HG03108 (cell line): Measurements from ENCODE around the gene MAP2K3.
A peak's percentile ranks its signal among the peaks of the same experiment; 100 is the strongest.
"Not testable (repeated sequence)": the region's sequence is repeated elsewhere in the genome, so short reads cannot be mapped to it uniquely, and the experiment has no call there.

Experiments
- ATAC-seq: cut with Tn5 transposase; IDR thresholded peaks from one replicate; pipeline ENCODE4 v1.9.1; 2021; ENCODE audit warnings: moderate library complexity; ENCODE audit not compliant: unreplicated experiment

MAP2K3 gene

GRCh38 chr17:21324741-21325140 lies 40.2 kb downstream of the MAP2K3 start:
- ATAC-seq, result not testable (repeated sequence)

GRCh38 chr17:21327921-21328320 lies 43.4 kb downstream of the MAP2K3 start:
- peak; percentile 57 for ATAC-seq

GRCh38 chr17:21328778-21329177 lies 44.3 kb downstream of the MAP2K3 start:
- ATAC-seq, result not testable (repeated sequence)

GRCh38 chr17:21330436-21331160 lies 46.1 kb downstream of the MAP2K3 start:
- ATAC-seq, result no peak

GRCh38 chr17:21336541-21337294 lies 52.2 kb downstream of the MAP2K3 start:
- ATAC-seq, result not testable (repeated sequence)

- ATAC-seq, result not testable (repeated sequence)
Observed at GRCh38 chr17:21337981-21338625, 53.6 kb downstream of the MAP2K3 start.

GRCh38 chr17:21339011-21339410 lies 54.5 kb downstream of the MAP2K3 start:
- no peak for ATAC-seq

- ATAC-seq, result not testable (repeated sequence)
Observed at GRCh38 chr17:21339571-21339970, 55.1 kb downstream of the MAP2K3 start.

- ATAC-seq, result not testable (repeated sequence)
Observed at GRCh38 chr17:21340407-21340806, 55.9 kb downstream of the MAP2K3 start.

- ATAC-seq, result not testable (repeated sequence)
Observed at GRCh38 chr17:21341279-21341678, 56.8 kb downstream of the MAP2K3 start.

- ATAC-seq, result not testable (repeated sequence)
Observed at GRCh38 chr17:21341925-21342540, 57.5 kb downstream of the MAP2K3 start.

- ATAC-seq, result not testable (repeated sequence)
Observed at GRCh38 chr17:21343061-21343949, 58.8 kb downstream of the MAP2K3 start.

GRCh38 chr17:21344801-21345200 lies 60.3 kb downstream of the MAP2K3 start:
- ATAC-seq, result not testable (repeated sequence)

GRCh38 chr17:21345236-21345635 lies 60.7 kb downstream of the MAP2K3 start:
- ATAC-seq, result no peak

GRCh38 chr17:21346107-21346506 lies 61.6 kb downstream of the MAP2K3 start:
- ATAC-seq, result not testable (repeated sequence)

- ATAC-seq, result not testable (repeated sequence)
Observed at GRCh38 chr17:21346651-21347250, 62.2 kb downstream of the MAP2K3 start.

- not testable (repeated sequence) for ATAC-seq
Observed at GRCh38 chr17:21347660-21348059, 63.1 kb downstream of the MAP2K3 start.

GRCh38 chr17:21348081-21348925 lies 63.8 kb downstream of the MAP2K3 start:
- ATAC-seq, result peak; percentile 56

- not testable (repeated sequence) for ATAC-seq
Observed at GRCh38 chr17:21348926-21349261, 64.4 kb downstream of the MAP2K3 start.
